ENCODE data around the gene TOR1AIP2.

DNA sequence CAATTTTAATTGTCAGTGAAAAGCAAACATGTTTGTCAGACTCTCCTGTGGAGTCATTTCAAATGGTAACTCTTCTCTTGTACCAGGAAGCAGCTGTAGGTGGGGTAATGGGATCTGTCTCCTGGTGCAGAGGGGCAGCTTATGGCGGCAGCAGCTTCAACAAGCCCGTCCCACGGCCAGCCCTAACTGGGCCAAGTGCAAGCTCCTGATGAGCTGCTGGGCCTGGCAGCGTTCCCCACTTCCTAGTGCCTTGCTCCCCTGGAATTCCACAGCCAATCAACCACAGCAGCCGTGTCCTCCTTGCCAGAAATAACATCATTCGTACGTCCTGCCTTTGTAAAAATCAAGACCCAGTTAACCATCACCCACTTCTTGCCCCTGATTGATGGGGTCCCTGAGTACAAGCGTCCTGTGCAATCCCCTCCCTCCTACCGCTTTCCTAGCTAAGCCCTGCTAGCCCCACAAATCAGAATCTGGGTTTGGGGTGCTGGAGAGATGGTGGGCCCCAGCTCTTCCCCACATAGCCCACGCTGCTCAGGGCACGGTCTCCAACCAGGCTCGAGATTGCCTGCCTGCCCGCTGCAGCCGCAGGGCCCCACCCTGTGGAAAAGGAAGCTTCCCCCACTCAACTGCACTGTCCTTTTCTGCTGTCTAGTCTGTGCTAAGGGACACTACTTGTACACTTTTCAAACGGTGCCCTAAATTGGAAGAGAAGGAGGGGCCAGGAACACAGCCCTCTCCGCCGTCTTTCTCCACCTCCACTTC is 61.2 kb downstream of the TOR1AIP2 start:
- TF ChIP-seq ELK4 (CRISPR knock-in tag; IDR thresholded peaks at IDR 0.05; ENCODE audit: borderline replicate concordance), result no peak
- TF ChIP-seq, protein P1, sequence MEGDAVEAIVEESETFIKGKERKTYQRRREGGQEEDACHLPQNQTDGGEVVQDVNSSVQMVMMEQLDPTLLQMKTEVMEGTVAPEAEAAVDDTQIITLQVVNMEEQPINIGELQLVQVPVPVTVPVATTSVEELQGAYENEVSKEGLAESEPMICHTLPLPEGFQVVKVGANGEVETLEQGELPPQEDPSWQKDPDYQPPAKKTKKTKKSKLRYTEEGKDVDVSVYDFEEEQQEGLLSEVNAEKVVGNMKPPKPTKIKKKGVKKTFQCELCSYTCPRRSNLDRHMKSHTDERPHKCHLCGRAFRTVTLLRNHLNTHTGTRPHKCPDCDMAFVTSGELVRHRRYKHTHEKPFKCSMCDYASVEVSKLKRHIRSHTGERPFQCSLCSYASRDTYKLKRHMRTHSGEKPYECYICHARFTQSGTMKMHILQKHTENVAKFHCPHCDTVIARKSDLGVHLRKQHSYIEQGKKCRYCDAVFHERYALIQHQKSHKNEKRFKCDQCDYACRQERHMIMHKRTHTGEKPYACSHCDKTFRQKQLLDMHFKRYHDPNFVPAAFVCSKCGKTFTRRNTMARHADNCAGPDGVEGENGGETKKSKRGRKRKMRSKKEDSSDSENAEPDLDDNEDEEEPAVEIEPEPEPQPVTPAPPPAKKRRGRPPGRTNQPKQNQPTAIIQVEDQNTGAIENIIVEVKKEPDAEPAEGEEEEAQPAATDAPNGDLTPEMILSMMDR (CRISPR knock-in tag; IDR thresholded peaks at IDR 0.05), result no peak
- TF ChIP-seq, protein P2, sequence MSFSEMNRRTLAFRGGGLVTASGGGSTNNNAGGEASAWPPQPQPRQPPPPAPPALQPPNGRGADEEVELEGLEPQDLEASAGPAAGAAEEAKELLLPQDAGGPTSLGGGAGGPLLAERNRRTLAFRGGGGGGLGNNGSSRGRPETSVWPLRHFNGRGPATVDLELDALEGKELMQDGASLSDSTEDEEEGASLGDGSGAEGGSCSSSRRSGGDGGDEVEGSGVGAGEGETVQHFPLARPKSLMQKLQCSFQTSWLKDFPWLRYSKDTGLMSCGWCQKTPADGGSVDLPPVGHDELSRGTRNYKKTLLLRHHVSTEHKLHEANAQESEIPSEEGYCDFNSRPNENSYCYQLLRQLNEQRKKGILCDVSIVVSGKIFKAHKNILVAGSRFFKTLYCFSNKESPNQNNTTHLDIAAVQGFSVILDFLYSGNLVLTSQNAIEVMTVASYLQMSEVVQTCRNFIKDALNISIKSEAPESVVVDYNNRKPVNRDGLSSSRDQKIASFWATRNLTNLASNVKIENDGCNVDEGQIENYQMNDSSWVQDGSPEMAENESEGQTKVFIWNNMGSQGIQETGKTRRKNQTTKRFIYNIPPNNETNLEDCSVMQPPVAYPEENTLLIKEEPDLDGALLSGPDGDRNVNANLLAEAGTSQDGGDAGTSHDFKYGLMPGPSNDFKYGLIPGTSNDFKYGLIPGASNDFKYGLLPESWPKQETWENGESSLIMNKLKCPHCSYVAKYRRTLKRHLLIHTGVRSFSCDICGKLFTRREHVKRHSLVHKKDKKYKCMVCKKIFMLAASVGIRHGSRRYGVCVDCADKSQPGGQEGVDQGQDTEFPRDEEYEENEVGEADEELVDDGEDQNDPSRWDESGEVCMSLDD (CRISPR knock-in tag; IDR thresholded peaks at IDR 0.05; ENCODE audit: borderline replicate concordance), result no peak
- no peak for TF ChIP-seq KDM5A (IDR thresholded peaks at IDR 0.05; ENCODE audit: borderline replicate concordance, low read length)
- no peak for TF ChIP-seq FOXJ3 (CRISPR knock-in tag; IDR thresholded peaks at IDR 0.05; ENCODE audit: borderline replicate concordance)
- TF ChIP-seq, protein P3, sequence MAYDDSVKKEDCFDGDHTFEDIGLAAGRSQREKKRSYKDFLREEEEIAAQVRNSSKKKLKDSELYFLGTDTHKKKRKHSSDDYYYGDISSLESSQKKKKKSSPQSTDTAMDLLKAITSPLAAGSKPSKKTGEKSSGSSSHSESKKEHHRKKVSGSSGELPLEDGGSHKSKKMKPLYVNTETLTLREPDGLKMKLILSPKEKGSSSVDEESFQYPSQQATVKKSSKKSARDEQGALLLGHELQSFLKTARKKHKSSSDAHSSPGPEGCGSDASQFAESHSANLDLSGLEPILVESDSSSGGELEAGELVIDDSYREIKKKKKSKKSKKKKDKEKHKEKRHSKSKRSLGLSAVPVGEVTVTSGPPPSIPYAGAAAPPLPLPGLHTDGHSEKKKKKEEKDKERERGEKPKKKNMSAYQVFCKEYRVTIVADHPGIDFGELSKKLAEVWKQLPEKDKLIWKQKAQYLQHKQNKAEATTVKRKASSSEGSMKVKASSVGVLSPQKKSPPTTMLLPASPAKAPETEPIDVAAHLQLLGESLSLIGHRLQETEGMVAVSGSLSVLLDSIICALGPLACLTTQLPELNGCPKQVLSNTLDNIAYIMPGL (CRISPR knock-in tag; IDR thresholded peaks at IDR 0.05; ENCODE audit: borderline replicate concordance in 1 of 2, low read depth in 1 of 2), result no peak
- no peak for TF ChIP-seq POLR2AphosphoS5 (IDR thresholded peaks at IDR 0.05; ENCODE audit: low read depth, low read length)
- no peak for TF ChIP-seq SMARCC2 (IDR thresholded peaks at IDR 0.05)
- no peak for TF ChIP-seq FOSL1 (CRISPR knock-in tag; IDR thresholded peaks at IDR 0.05; ENCODE audit: borderline replicate concordance)

All from HepG2 (cell line).